ENCODE data around the gene FSD1L. TPM values are rescaled to one million over a fixed set of nuclear protein-coding genes. Genes with fewer than 3 reads are reported as not detected.
A peak's percentile ranks its signal among the peaks of the same experiment; 100 is the strongest.

The FSD1L gene
- total RNA-seq, 4 donors from 2014 or later = 8.5 to 19.6 (median 12.4) TPM

- H3K4me1 ChIP-seq = no peaks in the 10 kb centered on the region
- no peaks in the 10 kb centered on the region for H3K9me3 ChIP-seq
- H3K27me3 ChIP-seq = no peaks in the 10 kb centered on the region
- in situ Hi-C loops (cut with MboI; ENCODE audit: low sequenced_read_pairs in 4 of 4) = loop anchor here in 3 of 4 donors (10.0 to 25.0 kb wide), 4 partner anchors 54 to 634 kb away; no protein-coding TSS in a partner anchor
- TF ChIP-seq, protein P1, sequence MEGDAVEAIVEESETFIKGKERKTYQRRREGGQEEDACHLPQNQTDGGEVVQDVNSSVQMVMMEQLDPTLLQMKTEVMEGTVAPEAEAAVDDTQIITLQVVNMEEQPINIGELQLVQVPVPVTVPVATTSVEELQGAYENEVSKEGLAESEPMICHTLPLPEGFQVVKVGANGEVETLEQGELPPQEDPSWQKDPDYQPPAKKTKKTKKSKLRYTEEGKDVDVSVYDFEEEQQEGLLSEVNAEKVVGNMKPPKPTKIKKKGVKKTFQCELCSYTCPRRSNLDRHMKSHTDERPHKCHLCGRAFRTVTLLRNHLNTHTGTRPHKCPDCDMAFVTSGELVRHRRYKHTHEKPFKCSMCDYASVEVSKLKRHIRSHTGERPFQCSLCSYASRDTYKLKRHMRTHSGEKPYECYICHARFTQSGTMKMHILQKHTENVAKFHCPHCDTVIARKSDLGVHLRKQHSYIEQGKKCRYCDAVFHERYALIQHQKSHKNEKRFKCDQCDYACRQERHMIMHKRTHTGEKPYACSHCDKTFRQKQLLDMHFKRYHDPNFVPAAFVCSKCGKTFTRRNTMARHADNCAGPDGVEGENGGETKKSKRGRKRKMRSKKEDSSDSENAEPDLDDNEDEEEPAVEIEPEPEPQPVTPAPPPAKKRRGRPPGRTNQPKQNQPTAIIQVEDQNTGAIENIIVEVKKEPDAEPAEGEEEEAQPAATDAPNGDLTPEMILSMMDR (IDR thresholded peaks at IDR 0.05 in 4 of 5, conservative IDR thresholded peaks at IDR 0.05 in 1 of 5) = no peak
- no peak for TF ChIP-seq POLR2A (IDR thresholded peaks at IDR 0.05)
- intact Hi-C loops (cut with DNase I; ENCODE audit: low total_unique reads) = no loop called here
- DNase-seq (no peak), ATAC-seq (no peak)
- H3K27ac ChIP-seq = no peak overlapping the region
- no peaks in the 10 kb centered on the region for H3K36me3 ChIP-seq
- no peak overlapping the region for H3K4me3 ChIP-seq
Observed at GRCh38 chr9:105421154-105421553, 26.7 kb upstream of the FSD1L start.

GRCh38 chr9:105421864-105422263 lies 26.0 kb upstream of the FSD1L start:
- H3K27me3 ChIP-seq = no peaks in the 10 kb centered on the region
- intact Hi-C loops (cut with DNase I; ENCODE audit: low total_unique reads) (no loop called here), in situ Hi-C loops (cut with MboI; ENCODE audit: low sequenced_read_pairs in 4 of 4) (loop anchor here in 3 of 4 donors (10.0 to 25.0 kb wide), 4 partner anchors 53 to 635 kb away; no protein-coding TSS in a partner anchor)
- H3K4me3 ChIP-seq = no peak overlapping the region
- no peaks in the 10 kb centered on the region for H3K9me3 ChIP-seq
- no peaks in the 10 kb centered on the region for H3K36me3 ChIP-seq
- ATAC-seq = no peak
- TF ChIP-seq, protein P1 (IDR thresholded peaks at IDR 0.05 in 4 of 5, conservative IDR thresholded peaks at IDR 0.05 in 1 of 5) = no peak
- TF ChIP-seq POLR2A (IDR thresholded peaks at IDR 0.05) = no peak
- no peak overlapping the region for H3K27ac ChIP-seq
- H3K4me1 ChIP-seq = no peaks in the 10 kb centered on the region
- DNase-seq = no peak

DNA sequence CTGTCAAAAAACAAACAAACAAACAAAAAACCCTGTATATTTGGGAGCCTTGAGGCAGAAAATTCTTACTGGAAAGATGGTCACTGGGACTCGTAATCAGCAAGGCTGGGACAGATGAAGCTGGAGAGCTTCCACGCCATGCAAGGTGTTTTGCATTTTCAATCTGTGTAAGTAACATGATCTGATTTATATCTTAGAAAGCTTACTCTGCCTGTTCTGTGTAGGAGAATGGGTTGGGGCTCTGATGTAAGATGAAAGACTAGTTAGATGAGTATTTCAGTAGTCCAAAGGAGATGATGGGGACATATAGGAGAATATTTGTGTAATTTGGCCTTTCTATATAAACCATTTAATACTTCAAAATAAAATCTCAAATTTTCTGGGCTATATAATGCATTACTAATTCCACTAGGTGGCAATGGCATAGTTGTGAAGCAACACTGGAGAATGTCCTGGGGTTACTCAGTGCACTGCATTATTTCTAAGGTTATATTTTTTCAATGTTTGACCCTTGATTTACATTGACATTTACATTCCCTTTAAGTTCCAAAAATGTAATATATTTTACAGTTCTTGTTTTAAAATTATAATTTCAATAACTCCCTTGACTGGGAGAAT lies 21.9 kb upstream of the FSD1L start:
- no peak for TF ChIP-seq POLR2A (IDR thresholded peaks at IDR 0.05)
- TF ChIP-seq, protein P1 (IDR thresholded peaks at IDR 0.05 in 4 of 5, conservative IDR thresholded peaks at IDR 0.05 in 1 of 5) = peak; percentile 34 to 70 (median 63)
- no peaks in the 10 kb centered on the region for H3K9me3 ChIP-seq
- DNase-seq (no peak), ATAC-seq (peak; percentile 70 to 78)
- H3K4me3 ChIP-seq = no peak overlapping the region
- in situ Hi-C loops (cut with MboI; ENCODE audit: low sequenced_read_pairs in 4 of 4) (loop anchor here in 3 of 4 donors (5.0 to 25.0 kb wide), 4 partner anchors 46 to 286 kb away; partner anchors contain the start of gene TMEM38B (in 1 of the 3)), intact Hi-C loops (cut with DNase I; ENCODE audit: low total_unique reads) (loop anchor here (2.0 kb wide), 1 partner anchor 49 kb away; no protein-coding TSS in a partner anchor)
- H3K27ac ChIP-seq = no peak overlapping the region
- no peaks in the 10 kb centered on the region for H3K36me3 ChIP-seq
- H3K27me3 ChIP-seq = no peaks in the 10 kb centered on the region
- H3K4me1 ChIP-seq = no peaks in the 10 kb centered on the region

DNA sequence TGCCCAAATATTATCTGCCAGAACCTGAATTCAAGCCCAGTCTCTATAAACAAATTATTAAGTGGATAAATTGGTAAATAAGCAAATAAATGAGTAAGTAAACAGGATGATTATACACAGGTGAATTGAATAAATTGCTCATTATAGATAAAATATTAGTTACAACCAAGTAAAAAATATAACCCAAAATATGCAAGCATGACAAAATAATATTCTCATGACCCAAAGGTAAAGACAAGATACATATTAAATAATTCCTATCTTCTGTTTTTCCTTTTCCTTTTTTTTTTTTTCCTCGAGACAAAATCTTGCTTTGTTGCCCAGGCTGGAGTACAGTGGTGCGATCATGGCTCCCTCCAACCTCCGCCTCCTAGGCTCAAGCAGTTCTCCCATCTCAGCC lies 21.2 kb upstream of the FSD1L start:
- in situ Hi-C loops (cut with MboI; ENCODE audit: low sequenced_read_pairs in 4 of 4) = loop anchor here in 3 of 4 donors (5.0 to 25.0 kb wide), 4 partner anchors 46 to 286 kb away; partner anchors contain the start of gene TMEM38B (in 1 of the 3)
- Histone ChIP-seq H3K4me3 (no peak overlapping the region), H3K36me3 (no peaks in the 10 kb centered on the region), H3K4me1 (peaks cover 2 to 5% of the 10 kb centered on the region in 2 donors), H3K9me3 (no peaks in the 10 kb centered on the region), H3K27me3 (no peaks in the 10 kb centered on the region), H3K27ac (no peak overlapping the region)
- intact Hi-C loops (cut with DNase I; ENCODE audit: low total_unique reads) = loop anchor here (2.0 kb wide), 1 partner anchor 48 kb away; no protein-coding TSS in a partner anchor
- no peak for TF ChIP-seq POLR2A (IDR thresholded peaks at IDR 0.05)
- TF ChIP-seq, protein P1 (IDR thresholded peaks at IDR 0.05 in 4 of 5, conservative IDR thresholded peaks at IDR 0.05 in 1 of 5) = no peak
- no peak for ATAC-seq
- no peak for DNase-seq
